HepG2 (cell line): ENCODE data around the gene MUCL3. TPM values are rescaled to one million over a fixed set of nuclear protein-coding genes. Genes with fewer than 3 reads are reported as not detected.

Source experiments
- CCAR2 ChIP-seq: fragments of 200-400 bp; formaldehyde crosslinking; optimal IDR thresholded peaks from 2 replicates; pipeline ENCODE3; 2018; ENCODE audit warnings: low read depth, mild to moderate bottlenecking, low read length, moderate library complexity
- GTF3A ChIP-seq: sonication (generic); formaldehyde crosslinking; conservative IDR thresholded peaks from 2 replicates; pipeline ENCODE4 v1.4.0; 2020; ENCODE audit warnings: mild to moderate bottlenecking, missing genetic modification reagents
- HNRNPLL ChIP-seq: fragments of 200-400 bp; formaldehyde crosslinking; IDR thresholded peaks from 2 replicates; pipeline ENCODE4 v1.6.1; 2017; ENCODE audit warnings: mild to moderate bottlenecking, low read depth, low read length; ENCODE audit not compliant: poor library complexity, severe bottlenecking
- HOXA3 ChIP-seq: sonication (generic); formaldehyde crosslinking; IDR thresholded peaks from 2 replicates; pipeline ENCODE4 v1.5.0; 2020; ENCODE audit warnings: missing genetic modification reagents
- NCOA1 ChIP-seq: sonication (generic); formaldehyde crosslinking; IDR thresholded peaks from 2 replicates; pipeline ENCODE4 v1.9.0; 2021; ENCODE audit warnings: missing genetic modification reagents
- NCOA2 ChIP-seq: sonication (generic); formaldehyde crosslinking; IDR thresholded peaks from 2 replicates; pipeline ENCODE4 v1.8.0; 2022; ENCODE audit warnings: inconsistent platforms
- NONO ChIP-seq, 2 experiments: fragments of 450-650 bp in 1 of 2; sonication (generic) in 1 of 2; formaldehyde crosslinking in 1 of 2; IDR thresholded peaks in 1 of 2; conservative IDR thresholded peaks in 1 of 2; 2 replicates each; pipeline versions ENCODE4 v1.6.1 to v1.8.0; 2017 to 2022; ENCODE audit warnings: mild to moderate bottlenecking in 1 of 2, missing genetic modification reagents in 1 of 2, moderate library complexity in 1 of 2
- ONECUT2 ChIP-seq: sonication (generic); formaldehyde crosslinking; IDR thresholded peaks from 2 replicates; pipeline ENCODE4 v1.4.0; 2020; ENCODE audit warnings: missing genetic modification reagents
- RBFOX2 ChIP-seq: fragments of 200-400 bp; formaldehyde crosslinking; IDR thresholded peaks from 2 replicates; pipeline ENCODE4 v1.6.1; 2017; ENCODE audit warnings: low read depth, mild to moderate bottlenecking, low read length
- REST ChIP-seq, 2 experiments: IDR thresholded peaks; 2 replicates each; pipeline ENCODE4 v1.6.1; 2011 to 2012; ENCODE audit warnings: low read length in 2 of 2, borderline replicate concordance in 1 of 2, low read depth in 1 of 2, mild to moderate bottlenecking in 1 of 2, moderate library complexity in 1 of 2
- SNAPC2 ChIP-seq: sonication (generic); formaldehyde crosslinking; IDR thresholded peaks from 2 replicates; pipeline ENCODE4 v1.8.1; 2022; ENCODE audit warnings: mild to moderate bottlenecking, missing genetic modification reagents
- ZFY ChIP-seq: sonication (generic); formaldehyde crosslinking; IDR thresholded peaks from 2 replicates; pipeline ENCODE4 v1.4.0; 2020; ENCODE audit warnings: missing genetic modification reagents
- ZNF343 ChIP-seq: sonication (generic); formaldehyde crosslinking; IDR thresholded peaks from 2 replicates; pipeline ENCODE4 v1.4.0; 2020; ENCODE audit warnings: mild to moderate bottlenecking, missing genetic modification reagents
- ZNF577 ChIP-seq: sonication (generic); formaldehyde crosslinking; IDR thresholded peaks from 2 replicates; pipeline ENCODE4 v1.4.0; 2020; ENCODE audit warnings: mild to moderate bottlenecking, low read depth, missing genetic modification reagents, borderline replicate concordance
- ZNF580 ChIP-seq: IDR thresholded peaks from 2 replicates; pipeline ENCODE4 v1.6.1; 2016; ENCODE audit warnings: low read depth, borderline replicate concordance
- ZNF609 ChIP-seq: sonication (generic); formaldehyde crosslinking; IDR thresholded peaks from 2 replicates; pipeline ENCODE4 v1.4.0; 2020; ENCODE audit warnings: mild to moderate bottlenecking, missing genetic modification reagents, borderline replicate concordance
- polyA plus RNA-seq, 8 experiments: library from polyadenylated mRNA; depleted of rRNA in 3 of 8; stranded (reverse) in 7 of 8; unstranded in 1 of 8; fragments of >200 nt; fragmentation: Illumina TruSeq in 4 of 8; extraction: Trizol in 4 of 8; gene quantifications; 2 replicates each; pipeline versions ENCODE4 v1.2.1 to v1.2.3, GENCODE V29; 2011 to 2016; ENCODE audit warnings: low read depth in 4 of 8, missing spikeins in 1 of 8, mixed read lengths in 1 of 8; ENCODE audit not compliant: insufficient read depth in 1 of 8
- total RNA-seq, 5 experiments: library from RNA; depleted of rRNA; stranded (reverse); fragments of >200 nt; fragmentation: Illumina TruSeq; extraction: Trizol; gene quantifications; 2 replicates each; pipeline ENCODE4 v1.2.3, GENCODE V29; 2016; ENCODE audit warnings: low read depth in 1 of 5
- TF ChIP-seq, protein P1 (sequence below): sonication (generic); IDR thresholded peaks from 2 replicates; pipeline ENCODE4 v1.6.1; 2016; ENCODE audit warnings: low read depth, borderline replicate concordance

MUCL3 gene
- total and polyA plus RNA-seq, 2 of the 13 experiments (the other 11 are each of a cell fraction or from before 2014, with no cell fraction given), result not detected

- peak; percentile 83 for TF ChIP-seq HNRNPLL
- TF ChIP-seq CCAR2, result peak; percentile 67
- TF ChIP-seq NCOA2 (CRISPR knock-in tag), result peak; percentile 31; the same call in 1 of the 2 replicates
- peak; percentile 28; the same call in 1 of the 2 replicates for TF ChIP-seq NCOA1 (CRISPR knock-in tag)
- TF ChIP-seq ZNF609 (CRISPR knock-in tag), result no peak; the same call in 1 of the 2 replicates
- TF ChIP-seq SNAPC2 (CRISPR knock-in tag), result peak; percentile 86; the same call in 1 of the 2 replicates
- TF ChIP-seq ONECUT2, result 0 out of 2 replicates have a peak, but pooled peaks have one; percentile 15
- TF ChIP-seq, protein P1, sequence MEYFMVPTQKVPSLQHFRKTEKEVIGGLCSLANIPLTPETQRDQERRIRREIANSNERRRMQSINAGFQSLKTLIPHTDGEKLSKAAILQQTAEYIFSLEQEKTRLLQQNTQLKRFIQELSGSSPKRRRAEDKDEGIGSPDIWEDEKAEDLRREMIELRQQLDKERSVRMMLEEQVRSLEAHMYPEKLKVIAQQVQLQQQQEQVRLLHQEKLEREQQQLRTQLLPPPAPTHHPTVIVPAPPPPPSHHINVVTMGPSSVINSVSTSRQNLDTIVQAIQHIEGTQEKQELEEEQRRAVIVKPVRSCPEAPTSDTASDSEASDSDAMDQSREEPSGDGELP, result peak; percentile 69; the same call in 1 of the 2 replicates
- TF ChIP-seq ZNF577 (CRISPR knock-in tag), result no peak
- TF ChIP-seq ZFY (CRISPR knock-in tag), result peak; percentile 63; the same call in 1 of the 2 replicates
- TF ChIP-seq ZNF580 (CRISPR knock-in tag), result peak; percentile 88; the same call in 1 of the 2 replicates
- 0 out of 2 replicates have a peak, but pooled peaks have one; percentile 70 for TF ChIP-seq ZNF343 (CRISPR knock-in tag)
- peak; percentile 80 for TF ChIP-seq HOXA3 (CRISPR knock-in tag)
- TF ChIP-seq GTF3A (CRISPR knock-in tag), result 0 out of 2 replicates have a peak, but pooled peaks have one; percentile 75
- peak in 1 of 2 experiments; percentile 42; a peak in 1 of 4 replicates for TF ChIP-seq REST (IDR thresholded peaks at IDR 0.05; ENCODE audit: borderline replicate concordance in 1 of 2, low read depth in 1 of 2, low read length in 2 of 2)
- no peak for TF ChIP-seq NONO (IDR thresholded peaks at IDR 0.05)
- 0 out of 2 replicates have a peak, but pooled peaks have one; percentile 24 for TF ChIP-seq NONO (CRISPR knock-in tag; conservative IDR thresholded peaks at IDR 0.05)
- TF ChIP-seq RBFOX2, result peak; percentile 59
Observed at GRCh38 chr6:30907758-30908591, 32.8 kb upstream of the MUCL3 start, which contains the start of gene GTF2H4 (continued).
